HepG2 (cell line): ENCODE measurements around the gene DDHD1. TPM values are rescaled to one million over a fixed set of nuclear protein-coding genes. Genes with fewer than 3 reads are reported as not detected.

ENCODE experiments used
- CEBPG ChIP-seq: IDR thresholded peaks from 2 replicates; pipeline ENCODE4 v1.6.1; 2016
- CENPT ChIP-seq: sonication (generic); formaldehyde crosslinking; IDR thresholded peaks from 2 replicates; pipeline ENCODE4 v1.8.0; 2022; ENCODE audit warnings: low read depth, mild to moderate bottlenecking, moderate library complexity, missing genetic modification reagents
- DRAP1 ChIP-seq: IDR thresholded peaks from 2 replicates; pipeline ENCODE4 v1.6.1; 2016; ENCODE audit warnings: missing genetic modification reagents, missing compliant biosample characterization
- ELK4 ChIP-seq: sonication (generic); formaldehyde crosslinking; IDR thresholded peaks from 2 replicates; pipeline ENCODE4 v1.9.0; 2021; ENCODE audit warnings: missing genetic modification reagents, borderline replicate concordance
- KLF11 ChIP-seq: IDR thresholded peaks from 2 replicates; pipeline ENCODE4 v1.6.1; 2016; ENCODE audit warnings: missing compliant biosample characterization
- SOX13 ChIP-seq, 3 experiments: fragments of 450-650 bp in 1 of 3; sonication (generic) in 1 of 3; formaldehyde crosslinking in 1 of 3; IDR thresholded peaks in 2 of 3; conservative IDR thresholded peaks in 1 of 3; 2 replicates each; pipeline versions ENCODE4 v1.5.0 to v1.6.1; 2016 to 2020; ENCODE audit warnings: antibody characterized with exemption in 1 of 3, mild to moderate bottlenecking in 1 of 3, missing compliant biosample characterization in 1 of 3, missing genetic modification reagents in 1 of 3, moderate library complexity in 1 of 3
- SP5 ChIP-seq: IDR thresholded peaks from 2 replicates; pipeline ENCODE4 v1.6.1; 2016; ENCODE audit warnings: low read depth, borderline replicate concordance
- SRSF4 ChIP-seq: fragments of 200-400 bp; formaldehyde crosslinking; IDR thresholded peaks from one replicate; pipeline ENCODE4 v1.6.1; 2018; ENCODE audit warnings: mild to moderate bottlenecking, low read depth, low read length, moderate library complexity; ENCODE audit not compliant: poor library complexity, severe bottlenecking
- polyA plus RNA-seq, 8 experiments: library from polyadenylated mRNA; depleted of rRNA in 3 of 8; stranded (reverse) in 7 of 8; unstranded in 1 of 8; fragments of >200 nt; fragmentation: Illumina TruSeq in 4 of 8; extraction: Trizol in 4 of 8; gene quantifications; 2 replicates each; pipeline versions ENCODE4 v1.2.1 to v1.2.3, GENCODE V29; 2011 to 2016; ENCODE audit warnings: low read depth in 4 of 8, missing spikeins in 1 of 8, mixed read lengths in 1 of 8; ENCODE audit not compliant: insufficient read depth in 1 of 8
- total RNA-seq, 5 experiments: library from RNA; depleted of rRNA; stranded (reverse); fragments of >200 nt; fragmentation: Illumina TruSeq; extraction: Trizol; gene quantifications; 2 replicates each; pipeline ENCODE4 v1.2.3, GENCODE V29; 2016; ENCODE audit warnings: low read depth in 1 of 5
- TF ChIP-seq, protein P1 (sequence below): sonication (generic); formaldehyde crosslinking; IDR thresholded peaks from 2 replicates; pipeline ENCODE4 v1.9.0; 2021; ENCODE audit warnings: missing genetic modification reagents, borderline replicate concordance
- TF ChIP-seq, protein P2 (sequence below): sonication (generic); formaldehyde crosslinking; IDR thresholded peaks from 2 replicates; pipeline ENCODE4 v1.8.0; 2022; ENCODE audit warnings: mild to moderate bottlenecking, missing genetic modification reagents, moderate library complexity

DDHD1 gene
- total and polyA plus RNA-seq, 2 of the 13 experiments (the other 11 are each of a cell fraction or from before 2014, with no cell fraction given) = 4.6 to 8.3 TPM

GRCh38 chr14:53152887-53153701 lies at the start of gene DDHD1 (continued):
- TF ChIP-seq, protein P1, sequence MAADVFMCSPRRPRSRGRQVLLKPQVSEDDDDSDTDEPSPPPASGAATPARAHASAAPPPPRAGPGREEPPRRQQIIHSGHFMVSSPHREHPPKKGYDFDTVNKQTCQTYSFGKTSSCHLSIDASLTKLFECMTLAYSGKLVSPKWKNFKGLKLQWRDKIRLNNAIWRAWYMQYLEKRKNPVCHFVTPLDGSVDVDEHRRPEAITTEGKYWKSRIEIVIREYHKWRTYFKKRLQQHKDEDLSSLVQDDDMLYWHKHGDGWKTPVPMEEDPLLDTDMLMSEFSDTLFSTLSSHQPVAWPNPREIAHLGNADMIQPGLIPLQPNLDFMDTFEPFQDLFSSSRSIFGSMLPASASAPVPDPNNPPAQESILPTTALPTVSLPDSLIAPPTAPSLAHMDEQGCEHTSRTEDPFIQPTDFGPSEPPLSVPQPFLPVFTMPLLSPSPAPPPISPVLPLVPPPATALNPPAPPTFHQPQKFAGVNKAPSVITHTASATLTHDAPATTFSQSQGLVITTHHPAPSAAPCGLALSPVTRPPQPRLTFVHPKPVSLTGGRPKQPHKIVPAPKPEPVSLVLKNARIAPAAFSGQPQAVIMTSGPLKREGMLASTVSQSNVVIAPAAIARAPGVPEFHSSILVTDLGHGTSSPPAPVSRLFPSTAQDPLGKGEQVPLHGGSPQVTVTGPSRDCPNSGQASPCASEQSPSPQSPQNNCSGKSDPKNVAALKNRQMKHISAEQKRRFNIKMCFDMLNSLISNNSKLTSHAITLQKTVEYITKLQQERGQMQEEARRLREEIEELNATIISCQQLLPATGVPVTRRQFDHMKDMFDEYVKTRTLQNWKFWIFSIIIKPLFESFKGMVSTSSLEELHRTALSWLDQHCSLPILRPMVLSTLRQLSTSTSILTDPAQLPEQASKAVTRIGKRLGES (CRISPR knock-in tag) = no peak
- TF ChIP-seq CENPT (CRISPR knock-in tag) (no peak), ELK4 (CRISPR knock-in tag) (no peak), CEBPG (no peak), DRAP1 (no peak), SRSF4 (no peak), KLF11 (CRISPR knock-in tag) (0 out of 2 replicates have a peak, but pooled peaks have one; percentile 33), SOX13 (IDR thresholded peaks at IDR 0.05) (no peak), SOX13 (CRISPR knock-in tag; conservative IDR thresholded peaks at IDR 0.05 in 1 of 2, IDR thresholded peaks at IDR 0.05 in 1 of 2) (no peak; a peak in 1 of 4 replicates), SP5 (CRISPR knock-in tag) (no peak)
- TF ChIP-seq, protein P2, sequence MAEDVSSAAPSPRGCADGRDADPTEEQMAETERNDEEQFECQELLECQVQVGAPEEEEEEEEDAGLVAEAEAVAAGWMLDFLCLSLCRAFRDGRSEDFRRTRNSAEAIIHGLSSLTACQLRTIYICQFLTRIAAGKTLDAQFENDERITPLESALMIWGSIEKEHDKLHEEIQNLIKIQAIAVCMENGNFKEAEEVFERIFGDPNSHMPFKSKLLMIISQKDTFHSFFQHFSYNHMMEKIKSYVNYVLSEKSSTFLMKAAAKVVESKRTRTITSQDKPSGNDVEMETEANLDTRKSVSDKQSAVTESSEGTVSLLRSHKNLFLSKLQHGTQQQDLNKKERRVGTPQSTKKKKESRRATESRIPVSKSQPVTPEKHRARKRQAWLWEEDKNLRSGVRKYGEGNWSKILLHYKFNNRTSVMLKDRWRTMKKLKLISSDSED (CRISPR knock-in tag) = no peak
